Dendritic cell treated with granulocyte-macrophage colony-stimulating factor and Interleukin-4, amounts not matched to agents 40 ng/mL and 50 ng/mL, for 4 days (primary cell): ENCODE data around the gene OPA3.

Experiments
- H3K27ac Mint-ChIP-seq: one replicate; pipeline ENCODE4 v1.8.0; 2022; ENCODE audit warnings: mild to moderate bottlenecking, mixed read lengths
- H3K27me3 Mint-ChIP-seq: one replicate; pipeline ENCODE4 v1.8.0; 2022; ENCODE audit warnings: mild to moderate bottlenecking, mixed read lengths
- H3K36me3 Mint-ChIP-seq: one replicate; pipeline ENCODE4 v1.8.0; 2022; ENCODE audit warnings: low read depth, mixed read lengths
- H3K4me1 Mint-ChIP-seq: one replicate; pipeline ENCODE4 v1.8.0; 2022; ENCODE audit warnings: low read depth, mixed read lengths
- H3K4me3 Mint-ChIP-seq: one replicate; pipeline ENCODE4 v1.8.0; 2022; ENCODE audit warnings: mild to moderate bottlenecking, moderate library complexity, mixed read lengths
- H3K9me3 Mint-ChIP-seq: one replicate; pipeline ENCODE4 v1.8.0; 2022; ENCODE audit warnings: mixed read lengths
- intact Hi-C: fragments of 100-400 bp; cut with micrococcal nuclease; formaldehyde crosslinking; loops from one replicate; pipeline ENCODE4 v1.15.0; 2022

The OPA3 gene

DNA sequence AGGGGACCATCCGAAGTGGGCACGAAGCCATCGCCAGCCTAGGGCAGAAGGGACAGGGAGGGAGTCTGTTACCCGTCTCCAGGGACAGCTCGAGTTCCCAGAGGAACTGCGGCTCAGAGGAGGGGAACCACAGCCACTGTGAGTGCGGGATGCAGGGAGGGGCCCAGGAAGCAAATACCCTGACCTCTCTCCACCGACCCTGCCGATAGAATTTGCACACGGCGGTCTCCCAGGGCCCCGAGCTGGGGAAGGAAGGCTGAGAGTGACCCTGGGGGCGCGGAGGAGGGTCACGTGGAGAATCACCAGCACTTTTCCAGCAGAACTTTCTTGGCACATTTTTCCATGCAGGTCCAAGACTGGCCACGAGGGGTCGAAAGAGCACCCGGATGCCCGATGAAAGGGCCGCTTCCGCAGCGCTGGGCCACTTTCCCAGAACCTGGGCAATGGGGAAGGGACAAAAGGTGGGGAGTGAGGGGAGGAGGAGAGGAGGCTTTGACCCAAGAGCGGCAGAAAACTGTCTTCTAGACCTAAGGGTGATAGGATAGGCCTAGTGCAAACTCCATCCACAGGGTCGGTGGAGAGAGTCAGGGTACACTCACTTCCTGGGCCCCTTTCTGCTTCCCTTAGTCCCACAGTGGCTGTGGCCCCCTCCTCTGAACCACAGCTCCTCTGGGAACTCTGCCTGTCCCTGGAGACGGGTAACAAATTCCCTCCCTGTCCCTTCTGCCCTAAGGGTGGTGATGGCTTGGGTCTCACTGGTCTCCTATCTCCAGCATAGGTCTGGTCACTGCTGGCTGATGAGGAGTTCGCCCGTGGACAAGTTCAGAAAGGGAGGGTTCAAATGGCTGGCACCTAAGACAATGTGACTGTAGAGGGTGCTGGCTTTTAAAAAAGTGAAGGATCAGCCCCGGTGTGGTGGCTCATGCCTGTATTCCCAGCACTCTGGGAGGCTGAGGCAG, 22.7 kb upstream of the OPA3 start:
- H3K4me1 Mint-ChIP-seq: peaks cover 10% of the 10 kb centered on the region
- H3K9me3 Mint-ChIP-seq: peaks cover 7% of the 10 kb centered on the region
- intact Hi-C loops: loop anchor here (1.0 kb wide), 1 partner anchor 35 kb away; no protein-coding TSS in a partner anchor
- H3K4me3 Mint-ChIP-seq: no peak overlapping the region
- peaks cover 23% of the 10 kb centered on the region for H3K27me3 Mint-ChIP-seq
- peak overlapping the region; percentile 33 for H3K27ac Mint-ChIP-seq
- peaks cover 38% of the 10 kb centered on the region for H3K36me3 Mint-ChIP-seq

GRCh38 chr19:45601524-45602374, 17.1 kb upstream of the OPA3 start, which contains the start of gene GPR4:
TSS of gene GPR4 (minus strand) at chr19:45602212. CDS start at chr19:45591866, 10,346 bp downstream.
- no peak within 1 kb of the TSS for H3K4me3 Mint-ChIP-seq
- no peak within 1 kb of the TSS for H3K27ac Mint-ChIP-seq
- H3K27me3 Mint-ChIP-seq: peaks cover 73% of the 10 kb centered on the region
- no peaks in the 10 kb centered on the region for H3K36me3 Mint-ChIP-seq
- no peaks in the 10 kb centered on the region for H3K9me3 Mint-ChIP-seq
- peaks cover 43% of the 10 kb centered on the region for H3K4me1 Mint-ChIP-seq
- intact Hi-C loops: no loop called here

DNA sequence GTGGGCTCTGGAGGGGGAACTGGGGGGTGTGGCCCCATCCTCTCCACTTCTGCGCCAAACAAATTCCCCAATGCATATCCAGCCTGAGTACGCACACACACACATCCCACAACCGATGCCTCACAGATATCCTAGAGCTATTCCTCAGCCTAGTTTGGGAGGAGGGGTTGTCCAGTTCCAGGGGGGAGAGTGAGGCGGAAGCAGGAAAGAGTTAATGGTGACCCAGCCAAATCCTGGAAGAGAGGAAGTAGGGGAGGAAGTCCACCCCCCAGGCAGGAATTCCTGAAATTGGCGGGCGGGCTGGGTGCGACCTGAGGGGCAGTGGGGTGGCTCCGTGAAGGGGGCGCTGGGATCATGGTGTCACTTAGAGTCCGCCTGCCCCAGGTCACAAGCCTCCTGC, 16.5 kb upstream of the OPA3 start:
- Mint-ChIP-seq H3K36me3 (no peaks in the 10 kb centered on the region), H3K27me3 (peaks cover 80% of the 10 kb centered on the region), H3K4me1 (peaks cover 42% of the 10 kb centered on the region), H3K4me3 (no peak overlapping the region), H3K27ac (no peak overlapping the region), H3K9me3 (no peaks in the 10 kb centered on the region)
- intact Hi-C loops: no loop called here

GRCh38 chr19:45600340-45600885, 15.8 kb upstream of the OPA3 start:
- intact Hi-C loops: no loop called here
- no peak overlapping the region for H3K27ac Mint-ChIP-seq

GRCh38 chr19:45599286-45599685, 14.7 kb upstream of the OPA3 start:
- H3K27ac Mint-ChIP-seq: peak overlapping the region; percentile 33
- H3K9me3 Mint-ChIP-seq: no peaks in the 10 kb centered on the region
- peaks cover 88% of the 10 kb centered on the region for H3K27me3 Mint-ChIP-seq
- H3K4me3 Mint-ChIP-seq: no peak overlapping the region
- H3K36me3 Mint-ChIP-seq: no peaks in the 10 kb centered on the region
- H3K4me1 Mint-ChIP-seq: peaks cover 42% of the 10 kb centered on the region
- intact Hi-C loops: no loop called here

More at GRCh38 chr19:45600340-45600885, 15.8 kb upstream of the OPA3 start:
- Mint-ChIP-seq H3K27me3 (peaks cover 87% of the 10 kb centered on the region), H3K4me3 (peak overlapping the region; percentile 24), H3K4me1 (peaks cover 42% of the 10 kb centered on the region), H3K36me3 (no peaks in the 10 kb centered on the region), H3K9me3 (no peaks in the 10 kb centered on the region)

DNA sequence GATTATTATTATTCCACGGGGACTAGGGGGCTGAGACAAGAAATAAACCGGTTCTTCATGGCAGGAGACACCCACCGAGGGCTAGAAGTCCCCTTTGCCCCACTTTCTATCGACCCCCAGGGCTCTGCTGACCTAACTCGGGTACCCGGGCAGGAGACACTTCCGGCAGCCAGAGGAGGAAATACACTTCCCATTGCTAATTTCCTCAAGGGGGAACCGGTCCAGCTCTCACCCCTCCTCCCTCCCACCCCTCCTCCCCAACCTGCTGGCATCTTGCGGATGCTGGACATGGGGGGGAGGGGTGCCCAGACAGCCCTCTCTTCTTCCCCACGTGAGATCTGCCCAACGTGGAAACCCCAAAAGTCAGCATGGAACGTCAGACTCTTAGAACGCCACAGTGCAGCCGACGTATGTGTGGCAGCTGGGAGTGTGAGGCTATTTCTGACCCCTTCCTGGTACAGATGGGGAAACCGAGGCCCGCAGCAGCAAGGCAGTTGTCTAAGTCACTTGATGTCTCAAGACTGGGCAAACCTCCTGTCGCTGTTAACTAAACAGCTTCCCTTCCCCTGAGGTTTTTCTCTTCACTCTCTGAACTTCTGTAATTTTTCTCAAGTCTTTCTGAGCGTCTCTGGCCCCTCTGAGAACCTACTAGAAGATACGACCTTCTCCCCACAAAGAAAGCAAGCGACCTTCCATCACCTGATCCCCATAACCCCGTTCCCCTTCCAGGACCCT, 13.8 kb upstream of the OPA3 start:
- peaks cover 84% of the 10 kb centered on the region for H3K27me3 Mint-ChIP-seq
- intact Hi-C loops: no loop called here
- H3K9me3 Mint-ChIP-seq: no peaks in the 10 kb centered on the region
- peaks cover 42% of the 10 kb centered on the region for H3K4me1 Mint-ChIP-seq
- H3K36me3 Mint-ChIP-seq: no peaks in the 10 kb centered on the region
- peak overlapping the region; percentile 10 for H3K4me3 Mint-ChIP-seq
- peak overlapping the region; percentile 33 for H3K27ac Mint-ChIP-seq

DNA sequence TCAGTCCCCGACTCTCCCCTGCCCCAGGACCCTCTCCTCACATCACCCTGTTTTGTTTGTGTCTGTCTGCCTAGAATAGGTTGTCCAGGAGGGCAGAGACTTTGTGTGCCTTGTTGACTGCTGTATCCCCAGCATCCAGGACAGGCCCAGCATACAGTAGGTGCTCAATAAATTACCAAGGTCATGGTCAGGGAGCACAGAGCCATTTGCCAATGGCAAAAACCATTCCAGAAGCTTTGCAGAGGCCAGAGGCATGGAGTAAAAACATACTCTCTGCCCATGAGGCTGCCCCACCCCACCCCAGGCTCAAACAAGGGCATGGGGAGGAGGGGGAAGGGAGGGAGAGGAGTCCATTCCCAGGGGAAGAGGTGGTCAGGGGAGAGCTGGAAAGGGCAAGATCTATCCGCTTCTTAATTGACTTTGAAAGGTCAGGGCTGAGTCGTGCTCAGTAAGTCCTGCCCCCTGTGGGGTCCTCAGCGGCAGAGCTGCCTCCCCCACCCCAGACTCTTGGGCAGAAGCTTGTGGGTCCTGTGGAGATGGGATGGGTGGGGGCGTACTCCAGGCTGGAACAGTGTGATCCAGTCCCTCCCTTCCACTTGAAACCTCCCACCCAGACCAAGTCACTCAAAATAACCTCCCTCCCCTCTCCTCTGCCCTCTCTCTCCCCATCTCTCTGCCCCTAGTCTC, 13.0 kb upstream of the OPA3 start:
- Mint-ChIP-seq H3K4me1 (peaks cover 42% of the 10 kb centered on the region), H3K36me3 (no peaks in the 10 kb centered on the region), H3K4me3 (no peak overlapping the region), H3K9me3 (no peaks in the 10 kb centered on the region), H3K27ac (no peak overlapping the region), H3K27me3 (peaks cover 79% of the 10 kb centered on the region)
- intact Hi-C loops: no loop called here

GRCh38 chr19:45595814-45596213, 11.2 kb upstream of the OPA3 start:
- H3K9me3 Mint-ChIP-seq: no peaks in the 10 kb centered on the region
- intact Hi-C loops: no loop called here
- H3K27me3 Mint-ChIP-seq: peaks cover 80% of the 10 kb centered on the region
- peaks cover 39% of the 10 kb centered on the region for H3K4me1 Mint-ChIP-seq
- H3K27ac Mint-ChIP-seq: no peak overlapping the region
- H3K36me3 Mint-ChIP-seq: no peaks in the 10 kb centered on the region
- H3K4me3 Mint-ChIP-seq: no peak overlapping the region

DNA sequence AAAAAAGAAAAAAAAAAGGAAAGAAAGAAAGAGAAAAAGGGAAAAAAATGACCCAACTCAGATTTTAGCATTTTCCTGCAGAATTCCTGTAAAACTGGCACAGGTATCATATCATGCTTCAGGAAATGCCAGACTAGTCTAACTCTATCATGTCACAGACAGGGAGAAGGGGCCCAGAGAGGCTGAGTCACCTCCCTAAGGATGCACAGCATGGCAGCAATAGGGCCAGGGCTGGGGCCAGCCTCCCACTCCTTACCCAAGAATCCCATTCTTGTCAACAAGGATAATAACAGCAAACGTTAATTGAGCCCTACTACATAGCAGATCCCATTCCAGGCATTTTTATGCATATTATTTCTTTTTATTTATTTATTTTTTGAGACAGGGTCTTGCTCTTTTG, 8.9 kb upstream of the OPA3 start:
- intact Hi-C loops: no loop called here
- peaks cover 82% of the 10 kb centered on the region for H3K27me3 Mint-ChIP-seq

DNA sequence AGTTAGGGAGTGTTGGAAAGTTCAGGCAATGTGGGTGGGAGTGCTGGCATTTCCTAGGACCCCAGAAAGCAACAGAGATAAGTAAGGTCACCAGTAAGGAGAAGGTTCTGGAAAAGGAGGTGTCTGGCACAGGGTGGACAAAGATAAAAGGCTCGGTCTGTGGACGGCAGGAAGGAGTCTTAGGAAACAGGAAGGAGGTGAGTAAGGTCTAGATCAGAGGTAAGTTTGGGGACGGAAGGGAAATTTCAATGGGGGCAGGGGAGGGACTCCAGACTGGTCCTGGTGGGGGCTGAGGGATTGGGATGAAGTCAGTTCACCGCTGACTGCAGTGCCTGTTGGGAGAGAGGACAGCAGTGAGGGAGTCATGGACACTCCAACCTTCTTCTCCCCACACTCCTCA, 7.8 kb upstream of the OPA3 start:
- Mint-ChIP-seq H3K27ac (no peak overlapping the region), H3K27me3 (peaks cover 73% of the 10 kb centered on the region)
- intact Hi-C loops: no loop called here

More for the DNA sequence above, 8.9 kb upstream of the OPA3 start:
- Mint-ChIP-seq H3K4me3 (no peak overlapping the region), H3K9me3 (no peaks in the 10 kb centered on the region), H3K36me3 (no peaks in the 10 kb centered on the region), H3K27ac (no peak overlapping the region), H3K4me1 (peaks cover 23% of the 10 kb centered on the region)

DNA sequence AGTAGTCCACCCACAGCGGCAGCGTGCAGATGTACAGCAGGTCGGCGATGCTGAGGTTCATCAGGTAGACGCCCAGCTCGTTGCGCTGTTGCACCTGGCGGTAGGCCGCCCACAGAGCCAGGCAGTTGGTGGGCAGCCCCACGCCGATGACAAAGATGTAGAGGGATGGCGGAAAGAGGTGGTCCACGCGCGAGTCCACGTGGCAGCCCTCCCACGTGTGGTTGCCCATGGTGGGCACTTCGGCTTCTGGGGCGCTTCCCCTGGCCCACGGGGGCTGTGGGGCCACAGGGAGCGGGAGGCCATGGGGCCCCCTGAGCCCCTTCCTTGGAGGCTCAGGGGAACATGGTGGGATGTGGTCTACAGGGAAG, 7.0 kb upstream of the OPA3 start:
- H3K36me3 Mint-ChIP-seq: no peaks in the 10 kb centered on the region
- peaks cover 15% of the 10 kb centered on the region for H3K4me1 Mint-ChIP-seq

More for the DNA sequence above, 7.8 kb upstream of the OPA3 start:
- H3K4me3 Mint-ChIP-seq: no peak overlapping the region
- H3K9me3 Mint-ChIP-seq: no peaks in the 10 kb centered on the region
- H3K4me1 Mint-ChIP-seq: peaks cover 15% of the 10 kb centered on the region
- no peaks in the 10 kb centered on the region for H3K36me3 Mint-ChIP-seq

DNA sequence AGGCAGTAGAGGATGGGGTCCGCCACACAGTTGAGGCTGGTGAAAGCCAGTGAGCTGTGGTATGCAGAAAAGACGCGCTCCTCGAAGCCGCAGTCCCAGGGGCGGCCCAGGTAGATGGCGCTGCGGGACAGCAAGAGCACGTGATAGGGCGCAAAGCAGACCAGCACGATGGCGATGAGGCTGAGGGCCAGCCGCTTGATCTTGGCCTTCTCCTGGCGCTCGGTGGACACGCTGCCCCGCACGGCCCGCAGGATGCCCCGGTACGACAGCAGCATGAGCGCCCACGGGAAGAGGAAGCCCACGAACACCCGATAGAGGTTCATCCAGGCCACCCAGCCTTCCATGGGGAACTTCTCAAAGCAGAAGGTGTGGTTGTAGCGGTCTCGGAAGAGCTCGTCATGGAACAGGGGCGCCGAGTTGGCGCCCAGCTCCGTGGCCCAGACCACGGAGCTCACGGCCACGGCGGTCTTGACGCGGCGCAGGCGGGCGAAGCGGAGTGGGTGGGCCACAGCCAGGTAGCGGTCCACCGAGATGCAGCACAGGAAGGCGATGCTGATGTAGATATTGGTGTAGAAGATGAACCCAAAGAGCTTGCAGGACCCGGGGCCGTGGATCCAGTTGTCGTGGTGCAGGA, 6.5 kb upstream of the OPA3 start:
- H3K4me3 Mint-ChIP-seq: no peak overlapping the region
- intact Hi-C loops: no loop called here

More for the DNA sequence above, 7.0 kb upstream of the OPA3 start:
- intact Hi-C loops: no loop called here
- Mint-ChIP-seq H3K27ac (no peak overlapping the region), H3K9me3 (no peaks in the 10 kb centered on the region), H3K27me3 (peaks cover 65% of the 10 kb centered on the region), H3K4me3 (no peak overlapping the region)

More for the DNA sequence above, 6.5 kb upstream of the OPA3 start:
- peaks cover 60% of the 10 kb centered on the region for H3K27me3 Mint-ChIP-seq
- no peak overlapping the region for H3K27ac Mint-ChIP-seq
- H3K36me3 Mint-ChIP-seq: no peaks in the 10 kb centered on the region
- H3K4me1 Mint-ChIP-seq: peaks cover 15% of the 10 kb centered on the region
- H3K9me3 Mint-ChIP-seq: no peaks in the 10 kb centered on the region
